ENCODE results near the gene CCDC17.

CCDC17 gene

GRCh38 chr1:45583666-45584350, 40.0 kb downstream of the CCDC17 start, which contains the start of gene NASP:
Gene NASP (plus strand): TSS chr1:45584041. CDS start chr1:45584147, 106 bp downstream.
- Histone ChIP-seq H3K4me3 (peak within 1 kb of the TSS; percentile 86), H3K27ac (peak within 1 kb of the TSS; percentile 81 to 96)
- no peak for TF ChIP-seq CTCF (IDR thresholded peaks at IDR 0.05)
- peak; percentile 93 for DNase-seq (ENCODE audit: low spot score)

- DNase-seq (ENCODE audit: low spot score) = peak; percentile 96
- no peak for TF ChIP-seq CTCF (IDR thresholded peaks at IDR 0.05)
- H3K4me3 ChIP-seq = peak overlapping the region; percentile 86
- H3K27ac ChIP-seq = peak overlapping the region; percentile 81 to 96
Measured at GRCh38 chr1:45583264-45583665, 40.6 kb downstream of the CCDC17 start.

- no peak for TF ChIP-seq CTCF (IDR thresholded peaks at IDR 0.05)
- DNase-seq (ENCODE audit: low spot score) = no peak
- H3K27ac ChIP-seq = no peak overlapping the region
- no peak overlapping the region for H3K4me3 ChIP-seq
Measured at GRCh38 chr1:45574105-45574626, 49.7 kb downstream of the CCDC17 start.

- TF ChIP-seq CTCF (IDR thresholded peaks at IDR 0.05) = no peak
- Histone ChIP-seq H3K4me3 (no peak overlapping the region), H3K27ac (no peak overlapping the region)
- no peak for DNase-seq (ENCODE audit: low spot score)
Measured at GRCh38 chr1:45573231-45573804, 50.5 kb downstream of the CCDC17 start.

GRCh38 chr1:45570631-45571030, 53.2 kb downstream of the CCDC17 start:
- DNase-seq (ENCODE audit: low spot score) = no peak
- no peak overlapping the region for H3K27ac ChIP-seq
- no peak for TF ChIP-seq CTCF (IDR thresholded peaks at IDR 0.05)
- no peak overlapping the region for H3K4me3 ChIP-seq
